NB4 (cell line): ENCODE results near the gene PIK3CA.
A peak's percentile ranks its signal among the peaks of the same experiment; 100 is the strongest.

Experiments
- POLR2A ChIP-seq: IDR thresholded peaks from 2 replicates; pipeline ENCODE4 v1.6.1; 2011; ENCODE audit warnings: mild to moderate bottlenecking; ENCODE audit not compliant: insufficient read length; ENCODE audit errors: extremely low read depth
- TF ChIP-seq, protein P1 (sequence below): IDR thresholded peaks from one replicate; pipeline ENCODE4 v1.5.1; 2012; ENCODE audit warnings: low read depth, low read length

GRCh38 chr3:179146911-179147513 is 1.1 kb upstream of the PIK3CA start:
- TF ChIP-seq, protein P1, sequence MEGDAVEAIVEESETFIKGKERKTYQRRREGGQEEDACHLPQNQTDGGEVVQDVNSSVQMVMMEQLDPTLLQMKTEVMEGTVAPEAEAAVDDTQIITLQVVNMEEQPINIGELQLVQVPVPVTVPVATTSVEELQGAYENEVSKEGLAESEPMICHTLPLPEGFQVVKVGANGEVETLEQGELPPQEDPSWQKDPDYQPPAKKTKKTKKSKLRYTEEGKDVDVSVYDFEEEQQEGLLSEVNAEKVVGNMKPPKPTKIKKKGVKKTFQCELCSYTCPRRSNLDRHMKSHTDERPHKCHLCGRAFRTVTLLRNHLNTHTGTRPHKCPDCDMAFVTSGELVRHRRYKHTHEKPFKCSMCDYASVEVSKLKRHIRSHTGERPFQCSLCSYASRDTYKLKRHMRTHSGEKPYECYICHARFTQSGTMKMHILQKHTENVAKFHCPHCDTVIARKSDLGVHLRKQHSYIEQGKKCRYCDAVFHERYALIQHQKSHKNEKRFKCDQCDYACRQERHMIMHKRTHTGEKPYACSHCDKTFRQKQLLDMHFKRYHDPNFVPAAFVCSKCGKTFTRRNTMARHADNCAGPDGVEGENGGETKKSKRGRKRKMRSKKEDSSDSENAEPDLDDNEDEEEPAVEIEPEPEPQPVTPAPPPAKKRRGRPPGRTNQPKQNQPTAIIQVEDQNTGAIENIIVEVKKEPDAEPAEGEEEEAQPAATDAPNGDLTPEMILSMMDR: peak; percentile 49
- no peak for TF ChIP-seq POLR2A
